Glutamatergic neuron (in vitro differentiated cells): Measurements from ENCODE around the gene POLDIP3. TPM values are rescaled to one million over a fixed set of nuclear protein-coding genes. Genes with fewer than 3 reads are reported as not detected.
"Not testable (repeated sequence)": the region's sequence is repeated elsewhere in the genome, so short reads cannot be mapped to it uniquely, and the experiment has no call there.

Source experiments
- DNase-seq: peaks from one replicate; pipeline ENCODE4 v3.0.0; 2022
- H3K27ac Mint-ChIP-seq: one replicate; pipeline ENCODE4 v1.8.0; 2020; ENCODE audit warnings: mild to moderate bottlenecking, mixed read lengths, inconsistent platforms; ENCODE audit not compliant: unreplicated experiment
- H3K27me3 Mint-ChIP-seq: one replicate; pipeline ENCODE4 v1.8.0; 2020; ENCODE audit warnings: mild to moderate bottlenecking, moderate library complexity, mixed read lengths, inconsistent platforms; ENCODE audit not compliant: unreplicated experiment
- H3K36me3 Mint-ChIP-seq: one replicate; pipeline ENCODE4 v1.8.0; 2020; ENCODE audit warnings: mild to moderate bottlenecking, mixed read lengths, inconsistent platforms; ENCODE audit not compliant: unreplicated experiment
- H3K4me1 Mint-ChIP-seq: one replicate; pipeline ENCODE4 v1.8.0; 2020; ENCODE audit warnings: mild to moderate bottlenecking, low read depth, mixed read lengths, inconsistent platforms; ENCODE audit not compliant: unreplicated experiment
- H3K4me3 Mint-ChIP-seq: one replicate; pipeline ENCODE4 v1.8.0; 2020; ENCODE audit warnings: mild to moderate bottlenecking, mixed read lengths, inconsistent platforms; ENCODE audit not compliant: unreplicated experiment
- H3K9me3 Mint-ChIP-seq: one replicate; pipeline ENCODE4 v1.8.0; 2020; ENCODE audit warnings: mild to moderate bottlenecking, moderate library complexity, mixed read lengths, inconsistent platforms; ENCODE audit not compliant: unreplicated experiment
- total RNA-seq: library from RNA; stranded (reverse); fragmentation: NEBNext Ultra II Directional; extraction: Animal tissue kit (Norgen Biotek cat#: 25700); gene quantifications from one replicate; pipeline ENCODE4 v1.2.1, GENCODE V29; 2021; ENCODE audit not compliant: unreplicated experiment
- TF ChIP-seq, protein P1 (sequence below): fragments of 200-600 bp; sonication (generic); IDR thresholded peaks from one replicate; pipeline ENCODE4 v1.5.0; 2021; ENCODE audit not compliant: partially characterized antibody, unreplicated experiment

POLDIP3 gene
- total RNA-seq, 1 donor from 2014 or later: 52.8 TPM

DNA sequence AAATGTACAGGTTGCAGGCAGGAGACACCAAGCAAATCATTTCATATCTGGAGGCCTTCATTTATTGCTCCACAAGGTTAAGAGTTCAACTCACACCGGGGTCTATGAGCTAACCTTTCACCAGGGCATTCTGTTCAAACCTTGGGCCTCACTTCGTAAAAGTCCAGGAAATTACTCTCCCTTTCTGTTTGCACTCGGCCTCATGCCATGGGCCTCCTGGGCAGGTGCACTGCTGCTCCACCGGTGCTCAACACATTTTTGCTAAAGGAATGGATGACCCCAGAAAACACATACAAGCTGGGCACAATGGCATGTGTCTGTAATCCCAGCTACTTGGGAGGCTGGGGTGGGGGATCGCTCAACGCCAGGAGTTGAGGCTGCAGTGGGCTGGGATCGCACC, 78.5 kb downstream of the POLDIP3 start:
- peaks cover 5% of the 10 kb centered on the region for H3K36me3 Mint-ChIP-seq

DNA sequence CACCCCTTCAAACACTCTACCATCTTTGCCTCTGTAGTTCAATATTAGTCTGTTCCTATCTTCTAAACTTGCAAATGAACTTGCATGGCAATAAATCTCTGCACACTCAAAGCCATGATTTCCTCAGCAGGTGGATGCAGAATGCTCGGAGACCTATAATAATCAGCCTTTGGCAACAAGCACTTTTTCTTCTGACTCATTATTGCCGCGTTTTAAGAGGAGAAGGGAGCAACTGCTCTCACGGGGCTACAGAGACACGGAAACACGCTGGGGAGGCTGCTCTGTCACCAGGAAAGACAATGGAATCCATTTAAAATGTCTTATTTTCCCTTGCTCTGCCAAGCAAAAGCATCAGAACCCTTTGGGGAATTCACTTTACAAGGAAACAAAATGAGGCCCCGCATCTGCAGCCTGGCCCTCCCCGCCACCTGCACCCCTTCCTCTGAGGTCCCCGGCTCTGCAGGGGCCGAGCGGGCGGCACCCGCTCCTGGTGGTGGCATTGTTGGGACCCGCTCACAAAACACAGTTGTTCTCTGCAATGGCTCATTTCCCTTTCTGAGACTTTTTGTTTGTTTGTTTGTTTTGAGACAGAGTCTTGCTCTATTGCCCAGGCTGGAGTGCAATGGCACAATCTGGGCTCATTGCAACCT, 79.5 kb downstream of the POLDIP3 start:
- not testable (repeated sequence) for H3K36me3 Mint-ChIP-seq, H3K4me3 Mint-ChIP-seq, H3K27ac Mint-ChIP-seq, H3K4me1 Mint-ChIP-seq, DNase-seq, H3K27me3 Mint-ChIP-seq, H3K9me3 Mint-ChIP-seq

More for the DNA sequence above, 78.5 kb downstream of the POLDIP3 start:
- TF ChIP-seq, protein P1, sequence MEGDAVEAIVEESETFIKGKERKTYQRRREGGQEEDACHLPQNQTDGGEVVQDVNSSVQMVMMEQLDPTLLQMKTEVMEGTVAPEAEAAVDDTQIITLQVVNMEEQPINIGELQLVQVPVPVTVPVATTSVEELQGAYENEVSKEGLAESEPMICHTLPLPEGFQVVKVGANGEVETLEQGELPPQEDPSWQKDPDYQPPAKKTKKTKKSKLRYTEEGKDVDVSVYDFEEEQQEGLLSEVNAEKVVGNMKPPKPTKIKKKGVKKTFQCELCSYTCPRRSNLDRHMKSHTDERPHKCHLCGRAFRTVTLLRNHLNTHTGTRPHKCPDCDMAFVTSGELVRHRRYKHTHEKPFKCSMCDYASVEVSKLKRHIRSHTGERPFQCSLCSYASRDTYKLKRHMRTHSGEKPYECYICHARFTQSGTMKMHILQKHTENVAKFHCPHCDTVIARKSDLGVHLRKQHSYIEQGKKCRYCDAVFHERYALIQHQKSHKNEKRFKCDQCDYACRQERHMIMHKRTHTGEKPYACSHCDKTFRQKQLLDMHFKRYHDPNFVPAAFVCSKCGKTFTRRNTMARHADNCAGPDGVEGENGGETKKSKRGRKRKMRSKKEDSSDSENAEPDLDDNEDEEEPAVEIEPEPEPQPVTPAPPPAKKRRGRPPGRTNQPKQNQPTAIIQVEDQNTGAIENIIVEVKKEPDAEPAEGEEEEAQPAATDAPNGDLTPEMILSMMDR: no peak
- DNase-seq: no peak
- Mint-ChIP-seq H3K27ac (no peak overlapping the region), H3K9me3 (no peaks in the 10 kb centered on the region), H3K4me1 (peaks cover 3% of the 10 kb centered on the region), H3K27me3 (peaks cover 5% of the 10 kb centered on the region), H3K4me3 (no peak overlapping the region)

Other genes with a start within 250 kb of the POLDIP3 start
- gene NFAM1, start 182.5 kb downstream of the POLDIP3 start, total RNA-seq: 0.91 TPM
- gene RRP7A, start 95.1 kb downstream of the POLDIP3 start, total RNA-seq: 35.1 TPM
- 4.4 TPM for gene SERHL2, start 60.9 kb downstream of the POLDIP3 start, total RNA-seq
- 1.1 TPM for gene ATP5MGL, start 25.7 kb upstream of the POLDIP3 start, total RNA-seq
- 148 TPM for gene CYB5R3, start 34.5 kb upstream of the POLDIP3 start, total RNA-seq
- gene A4GALT, start 106.0 kb upstream of the POLDIP3 start, total RNA-seq: 61.4 TPM
- gene ARFGAP3, start 242.4 kb upstream of the POLDIP3 start, total RNA-seq: 18.4 TPM